Measurements from ENCODE around the gene RNASE12.

RNASE12 gene

DNA sequence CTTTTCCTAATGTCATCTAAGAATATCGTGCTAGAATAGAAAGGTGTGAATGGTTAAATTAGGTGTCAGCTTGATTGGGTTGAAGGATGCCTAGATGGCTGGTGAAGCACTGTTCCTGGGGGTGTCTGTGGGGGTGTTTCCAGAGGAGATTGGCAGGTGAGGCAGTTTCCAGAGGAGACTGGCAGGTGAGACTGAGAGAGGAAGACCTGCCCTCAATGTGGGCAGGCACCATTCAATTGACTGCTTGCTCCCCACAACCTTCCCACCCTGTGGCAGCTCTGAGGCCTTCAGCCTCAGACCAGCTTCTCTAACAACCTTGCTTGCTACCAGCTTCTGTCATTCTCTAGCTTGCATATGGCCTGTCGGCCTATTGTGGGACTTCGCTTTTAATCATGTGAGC is 39.6 kb downstream of the RNASE12 start:
- H3K4me3 ChIP-seq (ENCODE audit: low read depth, low read length) = no peak overlapping the region
- no peak for DNase-seq (ENCODE audit: low read depth)
- TF ChIP-seq, protein P1, sequence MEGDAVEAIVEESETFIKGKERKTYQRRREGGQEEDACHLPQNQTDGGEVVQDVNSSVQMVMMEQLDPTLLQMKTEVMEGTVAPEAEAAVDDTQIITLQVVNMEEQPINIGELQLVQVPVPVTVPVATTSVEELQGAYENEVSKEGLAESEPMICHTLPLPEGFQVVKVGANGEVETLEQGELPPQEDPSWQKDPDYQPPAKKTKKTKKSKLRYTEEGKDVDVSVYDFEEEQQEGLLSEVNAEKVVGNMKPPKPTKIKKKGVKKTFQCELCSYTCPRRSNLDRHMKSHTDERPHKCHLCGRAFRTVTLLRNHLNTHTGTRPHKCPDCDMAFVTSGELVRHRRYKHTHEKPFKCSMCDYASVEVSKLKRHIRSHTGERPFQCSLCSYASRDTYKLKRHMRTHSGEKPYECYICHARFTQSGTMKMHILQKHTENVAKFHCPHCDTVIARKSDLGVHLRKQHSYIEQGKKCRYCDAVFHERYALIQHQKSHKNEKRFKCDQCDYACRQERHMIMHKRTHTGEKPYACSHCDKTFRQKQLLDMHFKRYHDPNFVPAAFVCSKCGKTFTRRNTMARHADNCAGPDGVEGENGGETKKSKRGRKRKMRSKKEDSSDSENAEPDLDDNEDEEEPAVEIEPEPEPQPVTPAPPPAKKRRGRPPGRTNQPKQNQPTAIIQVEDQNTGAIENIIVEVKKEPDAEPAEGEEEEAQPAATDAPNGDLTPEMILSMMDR (IDR thresholded peaks at IDR 0.05; ENCODE audit: insufficient read depth, low read depth, low read length, missing control alignments) = no peak

DNA sequence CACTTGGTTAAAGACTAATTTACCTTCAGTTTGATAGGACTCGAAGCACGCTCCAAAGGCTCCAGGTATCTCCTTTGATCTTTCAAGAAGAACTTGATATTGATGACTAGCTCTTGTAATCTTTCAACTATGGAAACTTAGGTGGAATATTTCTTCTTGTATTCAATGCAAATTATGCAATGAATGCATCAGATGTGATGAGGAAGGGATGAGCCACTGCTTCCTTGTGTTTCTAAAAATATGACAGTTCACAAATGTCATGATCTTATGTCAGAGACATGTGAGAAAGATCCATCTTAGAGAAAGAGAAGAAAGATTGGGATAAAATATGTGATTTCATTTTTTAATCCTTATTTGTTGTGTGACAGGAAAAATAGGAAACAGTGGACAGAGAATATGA is 40.2 kb downstream of the RNASE12 start:
- no peak for DNase-seq (ENCODE audit: low read depth)
- TF ChIP-seq, protein P1 (IDR thresholded peaks at IDR 0.05; ENCODE audit: insufficient read depth, low read depth, low read length, missing control alignments) = no peak
- no peak overlapping the region for H3K4me3 ChIP-seq (ENCODE audit: low read depth, low read length)

DNA sequence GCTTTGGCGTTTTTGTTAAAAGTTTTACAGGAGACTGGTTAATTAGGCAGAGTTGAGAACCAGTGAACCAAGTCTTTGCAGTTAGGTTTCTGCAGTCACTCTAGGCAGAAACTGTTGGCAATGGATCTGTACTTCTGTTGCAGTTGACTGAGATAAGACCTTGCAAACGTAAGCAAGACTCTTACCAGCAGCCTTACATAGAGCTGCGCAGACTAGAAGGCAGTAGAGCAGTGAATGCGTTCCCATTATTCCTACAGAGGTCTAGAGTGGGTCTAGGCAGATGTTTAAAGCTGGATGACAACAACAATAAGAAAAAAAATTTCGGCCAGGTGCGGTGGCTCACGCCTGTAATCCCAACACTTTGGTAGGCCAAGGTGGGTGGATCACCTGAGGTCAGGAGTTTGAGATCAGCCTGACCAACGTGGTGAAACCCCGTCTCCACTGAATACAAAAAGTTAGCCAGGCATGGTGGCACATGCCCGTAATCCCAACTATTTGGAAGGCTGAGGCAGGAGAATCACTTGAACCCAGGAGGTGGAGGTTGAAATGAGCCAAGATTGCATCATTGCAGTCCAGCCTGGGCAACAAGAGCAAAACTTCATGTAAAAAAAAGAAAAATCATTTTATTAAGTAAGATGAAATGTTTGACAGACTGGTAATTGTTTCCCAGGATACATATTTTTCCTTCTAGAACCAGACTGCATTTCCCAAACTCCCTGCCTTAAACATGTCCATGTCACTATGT is 42.6 kb downstream of the RNASE12 start:
- DNase-seq (ENCODE audit: low read depth) = no peak
- TF ChIP-seq, protein P1 (IDR thresholded peaks at IDR 0.05; ENCODE audit: insufficient read depth, low read depth, low read length, missing control alignments) = no peak
- H3K4me3 ChIP-seq (ENCODE audit: low read depth, low read length) = no peak overlapping the region

DNA sequence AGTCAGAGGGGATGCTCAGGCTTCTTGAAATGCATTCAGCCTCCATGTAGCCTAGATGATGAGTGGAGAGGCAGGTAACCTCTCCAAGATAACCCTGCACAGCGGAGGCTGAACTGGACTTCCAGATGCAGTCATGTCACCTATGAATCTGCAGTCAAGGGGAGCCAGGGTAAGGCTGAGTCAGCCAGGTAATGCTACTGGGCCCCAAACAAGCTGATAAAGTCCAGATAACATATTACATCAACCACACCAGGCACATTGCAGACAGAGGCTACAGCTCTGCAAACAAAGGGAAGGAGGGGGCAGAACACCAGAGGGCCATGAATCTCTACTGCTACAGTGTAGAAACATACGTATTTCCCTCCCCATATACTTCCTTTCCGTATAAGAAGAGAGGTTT is 44.3 kb downstream of the RNASE12 start:
- DNase-seq (ENCODE audit: low read depth) = no peak
- TF ChIP-seq, protein P1 (IDR thresholded peaks at IDR 0.05; ENCODE audit: insufficient read depth, low read depth, low read length, missing control alignments) = no peak
- H3K4me3 ChIP-seq (ENCODE audit: low read depth, low read length) = no peak overlapping the region

Data from GM12865 (cell line).